HG03342 (cell line): ENCODE results near the gene NANP.

Source experiments
- ATAC-seq: cut with Tn5 transposase; IDR thresholded peaks from one replicate; pipeline ENCODE4 v1.9.1; 2021; ENCODE audit warnings: mild to moderate bottlenecking, moderate library complexity; ENCODE audit not compliant: unreplicated experiment

The NANP gene

DNA sequence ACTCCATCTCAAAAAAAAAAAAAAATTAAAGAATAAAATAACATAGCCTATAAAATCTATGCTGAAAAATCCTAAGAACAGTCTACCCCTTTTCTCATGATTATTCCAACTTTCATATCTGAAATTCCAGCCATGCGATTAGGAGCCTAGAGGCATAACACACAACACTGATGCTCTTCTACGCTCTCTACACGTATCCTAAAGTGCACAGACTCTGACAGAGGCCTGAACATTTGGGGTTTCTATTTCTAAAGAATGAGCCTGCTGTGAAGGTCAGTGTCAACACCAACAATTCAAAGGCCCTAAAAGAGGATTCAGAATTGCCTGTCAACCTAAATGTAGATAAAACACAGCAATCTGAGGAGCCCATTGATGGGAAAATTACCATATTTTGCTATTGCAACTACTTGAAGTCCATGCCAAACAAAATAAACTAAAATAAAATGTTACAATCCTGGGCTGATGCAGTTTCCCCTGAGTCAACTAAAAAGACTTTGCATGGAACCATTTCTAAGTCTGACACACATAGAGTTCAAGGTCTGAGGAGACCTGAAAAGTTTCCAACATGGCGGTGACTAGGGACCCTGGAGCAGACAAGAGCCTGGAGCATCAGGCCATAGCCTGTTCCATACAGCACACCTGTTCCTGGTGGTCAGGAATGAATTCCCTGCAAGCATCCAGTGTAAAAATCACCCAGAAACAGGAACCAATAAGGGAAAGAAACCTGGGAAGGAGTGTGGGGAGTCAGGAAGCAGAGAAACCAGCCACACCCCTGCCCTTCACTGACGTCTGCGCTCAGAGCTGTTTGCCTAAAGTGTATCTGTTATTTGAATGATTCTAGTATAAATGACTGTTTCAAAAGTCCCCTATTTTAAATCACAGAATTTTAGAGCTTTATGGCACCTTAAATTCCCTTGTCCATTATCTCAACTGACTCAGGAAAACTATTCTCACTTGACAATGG is 50.2 kb downstream of the NANP start:
- ATAC-seq = no peak

DNA sequence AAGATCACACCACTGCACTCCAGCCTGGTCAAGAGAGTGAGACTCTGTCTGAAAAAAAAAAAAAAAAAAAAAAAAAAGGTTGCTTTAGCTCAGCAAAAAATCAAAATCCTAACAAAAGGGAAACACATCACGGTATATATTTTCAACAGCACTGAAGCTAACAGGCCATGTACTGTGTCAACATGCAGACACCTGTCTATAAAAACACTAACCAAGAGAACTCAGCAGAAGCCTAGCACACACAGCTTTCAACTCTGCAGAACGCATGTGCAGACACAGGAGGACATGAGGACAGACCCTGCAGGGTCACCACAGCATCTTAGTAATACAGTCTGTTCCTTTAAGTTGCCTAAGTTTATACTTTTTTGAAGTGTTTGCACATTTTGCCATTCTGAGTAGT is 52.0 kb downstream of the NANP start:
- ATAC-seq = no peak

DNA sequence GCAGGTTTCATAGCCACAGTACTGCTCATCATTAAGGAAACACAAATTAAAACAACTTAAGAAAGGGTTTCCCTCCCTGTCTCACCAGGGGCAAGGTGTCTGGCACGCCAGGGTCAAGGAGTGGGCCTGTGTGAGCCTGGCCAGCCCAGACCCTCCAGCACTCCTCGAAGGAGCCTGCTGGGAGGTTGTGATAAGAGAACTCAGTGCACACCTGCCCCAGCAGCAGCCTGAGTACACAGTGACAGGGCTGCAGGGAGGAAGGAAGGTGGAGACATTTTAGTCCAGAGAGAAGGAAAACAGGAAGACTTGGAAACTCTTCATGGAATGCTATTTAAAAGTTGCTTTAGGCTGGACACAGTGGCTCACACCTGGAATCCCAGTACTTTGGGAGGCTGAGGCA is 52.6 kb downstream of the NANP start:
- no peak for ATAC-seq

DNA sequence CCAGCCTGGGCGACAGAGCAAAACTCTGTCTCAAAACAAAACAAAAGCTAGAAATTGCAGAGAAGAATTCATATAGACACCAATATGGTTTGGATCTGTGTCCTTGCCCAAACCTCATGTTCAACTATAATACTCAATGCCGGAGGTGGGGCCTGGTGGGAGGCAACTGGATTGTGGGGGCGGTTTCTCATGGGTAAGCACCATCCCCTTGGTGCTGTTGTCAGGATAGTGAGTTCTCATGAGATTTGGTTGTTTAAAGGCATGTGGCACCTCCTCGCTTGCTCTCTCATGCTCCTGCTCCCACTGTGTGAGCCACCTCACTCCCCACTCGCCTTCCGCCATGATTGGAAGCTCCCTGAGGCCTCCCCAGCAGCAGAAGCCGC is 53.7 kb downstream of the NANP start:
- ATAC-seq = no peak

DNA sequence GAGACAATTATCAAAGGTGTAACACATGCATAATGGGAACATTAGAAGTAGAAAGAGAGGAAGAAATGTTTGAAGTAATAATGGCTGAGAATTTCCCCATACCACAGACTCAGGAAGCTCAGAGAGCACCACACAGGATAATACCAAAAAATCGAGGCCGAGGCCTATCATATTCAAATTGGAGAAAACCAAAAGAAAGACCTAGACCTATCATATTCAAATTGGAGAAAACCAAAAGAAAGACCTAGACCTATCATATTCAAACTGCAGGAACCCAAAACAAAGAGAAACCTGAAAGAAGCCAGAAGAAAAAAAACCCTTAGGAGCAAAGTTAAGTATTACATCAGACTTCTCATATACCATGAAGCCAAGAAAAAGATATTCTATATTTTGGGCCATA is 56.5 kb downstream of the NANP start:
- no peak for ATAC-seq

DNA sequence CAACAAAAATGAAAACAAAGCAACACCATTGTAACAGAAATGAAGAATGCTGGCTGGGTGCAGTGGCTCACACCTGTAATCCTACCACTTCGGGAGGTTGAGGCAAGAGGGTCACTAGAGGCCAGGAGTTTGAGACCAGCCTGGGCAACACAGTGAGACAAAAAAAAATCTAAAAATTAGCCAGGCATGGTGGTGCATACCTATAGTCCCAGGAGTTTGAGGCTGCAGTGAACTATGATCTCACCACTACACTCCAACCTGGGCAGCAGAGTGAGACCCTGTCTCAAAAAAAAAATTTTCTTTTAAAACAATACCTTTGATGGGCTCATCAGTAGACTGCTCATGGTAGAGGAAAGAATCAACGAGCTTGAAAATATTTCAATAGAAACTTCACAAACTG is 57.0 kb downstream of the NANP start:
- no peak for ATAC-seq

DNA sequence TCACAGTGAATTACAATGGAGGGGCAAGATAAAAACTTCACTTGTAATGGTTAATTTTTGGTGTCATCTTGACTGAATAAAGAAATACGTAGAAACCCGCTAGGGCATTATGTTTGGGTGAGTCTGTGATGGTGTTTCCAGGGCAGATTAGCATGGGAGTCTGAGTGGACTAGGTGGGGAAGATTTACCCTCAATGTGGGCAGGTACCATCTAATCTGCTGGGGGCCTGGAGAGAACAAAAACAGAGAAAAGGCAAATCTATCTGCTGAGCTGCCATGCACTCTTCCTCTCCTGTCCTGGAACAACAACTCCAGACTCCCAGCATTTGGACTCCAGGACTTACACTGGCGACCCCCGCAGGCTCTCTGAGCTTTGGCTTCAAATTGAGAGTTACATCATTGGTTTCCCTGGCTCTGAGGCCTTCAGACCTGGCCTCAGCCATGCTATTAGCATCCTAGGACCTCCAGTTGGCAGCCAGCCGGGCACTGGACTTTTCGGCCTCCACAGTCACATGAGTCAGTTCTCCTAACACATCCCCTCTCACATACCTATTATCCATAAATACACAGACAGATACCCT is 58.1 kb downstream of the NANP start:
- no peak for ATAC-seq

DNA sequence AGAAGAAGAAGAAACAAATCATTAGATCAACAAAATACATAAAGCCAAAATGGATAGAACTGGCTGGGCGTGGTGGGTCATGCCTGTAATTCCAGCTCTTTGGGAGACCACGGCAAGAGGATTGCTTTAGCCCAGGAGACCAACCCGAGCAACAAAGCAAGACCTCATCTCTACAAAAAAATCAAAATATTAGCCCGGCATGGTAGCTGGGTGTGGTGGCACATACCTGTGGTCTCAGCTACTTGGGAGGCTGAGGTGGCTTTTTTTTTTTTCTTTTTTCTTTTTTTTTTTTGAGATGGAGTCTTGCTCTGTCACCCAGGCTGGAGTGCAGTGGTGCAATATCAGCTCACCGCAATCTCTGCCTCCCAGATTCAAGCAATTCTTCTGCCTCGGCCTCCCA is 59.9 kb downstream of the NANP start:
- ATAC-seq = no peak

DNA sequence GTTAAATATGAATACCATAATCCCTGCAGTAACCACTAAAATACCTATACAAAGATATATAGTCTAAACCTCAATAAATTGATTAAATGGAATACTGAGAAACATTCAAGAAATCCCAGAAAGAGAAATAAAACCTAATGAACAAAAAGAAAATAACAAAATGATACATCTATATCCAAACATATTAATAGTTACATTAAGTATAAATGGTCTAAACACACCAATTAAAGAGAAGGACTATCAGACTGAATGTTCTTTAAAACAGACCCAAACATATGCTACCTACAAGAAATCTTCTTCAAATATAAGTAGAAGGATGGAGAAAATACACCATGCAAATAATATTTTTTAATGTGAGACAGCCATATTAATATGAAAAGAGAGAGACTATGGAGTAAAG is 60.5 kb downstream of the NANP start:
- no peak for ATAC-seq
